ENCODE data around the gene PADI3.
"Not testable (repeated sequence)": the region's sequence is repeated elsewhere in the genome, so short reads cannot be mapped to it uniquely, and the experiment has no call there.

DNA sequence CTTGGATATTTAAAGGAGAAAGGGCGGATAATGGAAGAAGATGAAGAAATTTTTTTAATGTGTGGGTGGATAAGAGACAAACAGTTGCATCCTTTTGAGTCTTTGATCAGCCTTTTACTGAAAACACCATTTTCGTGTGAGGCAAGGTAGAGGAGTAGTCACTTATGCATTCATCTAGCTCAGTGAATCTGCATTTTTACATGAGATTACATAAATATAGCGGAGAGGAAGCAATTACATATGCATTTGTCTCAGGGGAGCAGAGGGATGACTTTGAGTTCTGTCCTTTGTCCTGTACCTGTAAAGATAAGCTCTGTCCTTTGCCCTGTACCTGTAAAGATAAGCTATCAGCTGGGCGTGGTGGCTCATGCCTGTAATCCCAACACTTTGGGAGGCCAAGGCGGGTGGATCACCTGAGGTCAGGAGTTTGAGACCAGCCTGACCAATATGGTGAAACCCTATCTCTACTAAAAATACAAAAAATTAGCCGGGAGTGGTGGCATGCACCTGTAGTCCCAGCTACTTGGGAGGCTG lies 73.0 kb downstream of the PADI3 start:
- TF ChIP-seq, protein P1, sequence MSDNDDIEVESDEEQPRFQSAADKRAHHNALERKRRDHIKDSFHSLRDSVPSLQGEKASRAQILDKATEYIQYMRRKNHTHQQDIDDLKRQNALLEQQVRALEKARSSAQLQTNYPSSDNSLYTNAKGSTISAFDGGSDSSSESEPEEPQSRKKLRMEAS (CRISPR knock-in tag; IDR thresholded peaks at IDR 0.05), result not testable (repeated sequence)
- TF ChIP-seq ZBTB21 (CRISPR knock-in tag; IDR thresholded peaks at IDR 0.05; ENCODE audit: borderline replicate concordance); ETV6 (CRISPR knock-in tag; IDR thresholded peaks at IDR 0.05); IRF2 (CRISPR knock-in tag; IDR thresholded peaks at IDR 0.05; ENCODE audit: borderline replicate concordance, low read depth); TP53 (CRISPR knock-in tag; IDR thresholded peaks at IDR 0.05); NR2C2 (CRISPR knock-in tag; IDR thresholded peaks at IDR 0.05); ESRRA (CRISPR knock-in tag; IDR thresholded peaks at IDR 0.05; ENCODE audit: borderline replicate concordance); ATF1 (CRISPR knock-in tag; IDR thresholded peaks at IDR 0.05): not testable (repeated sequence)
- TF ChIP-seq, protein P2, sequence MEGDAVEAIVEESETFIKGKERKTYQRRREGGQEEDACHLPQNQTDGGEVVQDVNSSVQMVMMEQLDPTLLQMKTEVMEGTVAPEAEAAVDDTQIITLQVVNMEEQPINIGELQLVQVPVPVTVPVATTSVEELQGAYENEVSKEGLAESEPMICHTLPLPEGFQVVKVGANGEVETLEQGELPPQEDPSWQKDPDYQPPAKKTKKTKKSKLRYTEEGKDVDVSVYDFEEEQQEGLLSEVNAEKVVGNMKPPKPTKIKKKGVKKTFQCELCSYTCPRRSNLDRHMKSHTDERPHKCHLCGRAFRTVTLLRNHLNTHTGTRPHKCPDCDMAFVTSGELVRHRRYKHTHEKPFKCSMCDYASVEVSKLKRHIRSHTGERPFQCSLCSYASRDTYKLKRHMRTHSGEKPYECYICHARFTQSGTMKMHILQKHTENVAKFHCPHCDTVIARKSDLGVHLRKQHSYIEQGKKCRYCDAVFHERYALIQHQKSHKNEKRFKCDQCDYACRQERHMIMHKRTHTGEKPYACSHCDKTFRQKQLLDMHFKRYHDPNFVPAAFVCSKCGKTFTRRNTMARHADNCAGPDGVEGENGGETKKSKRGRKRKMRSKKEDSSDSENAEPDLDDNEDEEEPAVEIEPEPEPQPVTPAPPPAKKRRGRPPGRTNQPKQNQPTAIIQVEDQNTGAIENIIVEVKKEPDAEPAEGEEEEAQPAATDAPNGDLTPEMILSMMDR (IDR thresholded peaks at IDR 0.05), result not testable (repeated sequence)

Measured in WTC11 (cell line).